ENCODE measurements around the gene GSX1.
"Not testable (repeated sequence)": the region's sequence is repeated elsewhere in the genome, so short reads cannot be mapped to it uniquely, and the experiment has no call there.

GSX1 gene

GRCh38 chr13:27794921-27795717 is 2.8 kb downstream of the GSX1 start:
- DNase-seq (ENCODE audit: low read depth) = no peak

DNA sequence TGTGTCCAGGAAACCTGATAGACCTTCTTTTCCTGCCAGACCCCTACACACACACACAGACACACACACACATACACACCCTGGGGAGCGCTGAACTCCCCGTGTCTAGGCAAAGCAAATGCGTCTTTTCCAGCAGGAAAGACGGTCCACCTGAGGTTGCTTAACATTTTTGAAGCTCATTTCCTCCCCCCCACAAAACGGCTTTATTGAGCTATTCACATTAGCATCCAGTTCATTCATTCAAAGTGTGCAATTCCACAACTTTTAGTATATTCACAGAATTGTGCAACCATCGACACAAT is 3.4 kb downstream of the GSX1 start:
- DNase-seq (ENCODE audit: low read depth) = no peak

GRCh38 chr13:27796544-27797227 is 4.4 kb downstream of the GSX1 start:
- DNase-seq (ENCODE audit: low read depth) = no peak

DNA sequence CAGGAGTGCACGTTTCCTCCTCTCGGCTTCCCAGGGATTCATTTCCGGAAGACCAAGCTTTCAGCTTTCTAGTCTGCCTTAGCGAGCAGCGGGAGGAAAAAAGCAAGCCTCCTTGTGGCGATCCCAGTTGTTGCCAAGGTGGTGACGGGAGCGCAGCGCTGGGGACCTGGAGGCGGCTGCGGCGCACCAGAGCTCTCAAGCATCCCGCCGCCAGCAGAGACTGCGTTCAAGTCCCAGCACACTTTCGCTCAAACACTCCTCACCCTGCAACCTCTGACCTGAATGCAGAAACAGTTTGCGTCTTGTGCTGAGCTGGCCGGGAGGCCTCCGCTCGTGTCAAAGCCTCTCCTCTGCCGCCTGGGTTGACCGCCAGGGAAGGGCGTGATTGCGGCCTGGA is 4.9 kb downstream of the GSX1 start:
- DNase-seq (ENCODE audit: low read depth) = no peak

DNA sequence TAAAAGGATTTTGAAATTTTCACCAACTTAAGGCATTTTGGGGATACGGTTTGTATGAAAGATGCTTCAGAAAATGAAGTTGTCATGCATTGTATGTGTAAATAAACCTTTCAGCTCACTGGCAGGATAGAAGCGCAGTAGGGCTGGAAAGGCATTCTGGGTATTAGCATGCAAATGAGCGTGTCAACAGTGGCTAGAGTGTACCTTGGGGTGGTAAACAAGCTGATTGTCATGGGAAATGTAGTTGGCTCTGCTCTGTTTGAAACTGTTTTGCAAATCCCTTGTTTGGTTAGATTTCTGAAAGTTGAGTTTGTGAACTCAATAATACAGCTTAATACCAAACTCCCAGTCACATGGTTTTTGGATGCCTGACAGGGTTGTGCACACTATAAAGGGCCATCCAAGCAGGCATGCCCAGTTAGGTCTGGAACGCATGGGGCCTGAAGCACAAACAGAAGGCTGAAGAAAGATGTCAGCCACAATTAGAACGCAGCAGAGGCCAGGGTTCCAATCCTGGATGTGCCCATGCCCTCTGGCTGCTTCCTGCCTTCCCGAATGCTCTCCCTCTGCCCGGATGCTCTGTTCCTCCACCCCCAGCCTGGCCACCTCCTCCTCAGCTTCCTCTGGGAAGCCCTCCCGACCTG is 14.6 kb downstream of the GSX1 start:
- no peak for DNase-seq (ENCODE audit: low read depth)

DNA sequence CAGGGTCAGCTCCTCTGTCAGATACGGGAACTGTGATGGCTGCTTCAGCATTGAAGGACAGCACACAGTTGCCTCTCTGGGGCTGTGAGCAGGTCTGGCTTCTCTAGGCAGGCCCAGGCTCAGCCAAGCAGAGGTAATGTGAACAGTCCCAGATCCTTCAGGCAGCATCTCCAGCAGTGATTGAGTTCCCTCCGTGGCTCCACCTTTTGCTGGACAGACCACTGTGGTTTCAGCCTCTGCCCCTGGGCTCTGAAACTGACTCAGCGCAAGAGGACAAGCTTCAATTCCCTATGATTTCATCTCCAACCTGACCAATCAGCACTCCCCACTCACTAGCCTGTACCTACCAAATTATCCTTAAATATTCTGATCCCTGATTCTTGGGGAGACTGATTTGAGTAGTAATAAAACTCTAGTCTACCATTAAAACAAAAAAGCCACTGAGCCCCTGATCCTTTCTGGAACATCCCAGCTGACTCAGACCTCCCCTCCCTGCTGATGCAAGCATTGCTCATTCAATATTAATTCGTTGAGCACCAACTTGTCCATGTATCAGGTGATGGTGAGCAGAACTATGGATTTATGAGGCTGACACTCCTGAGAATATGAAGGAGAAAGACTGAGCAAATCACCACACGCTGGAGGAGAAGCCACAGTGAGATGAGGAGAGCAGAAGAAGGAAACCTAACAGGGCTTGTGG is 16.7 kb downstream of the GSX1 start:
- no peak for DNase-seq (ENCODE audit: low read depth)

GRCh38 chr13:27810009-27810408 is 17.7 kb downstream of the GSX1 start:
- DNase-seq (ENCODE audit: low read depth) = no peak

- no peak for DNase-seq (ENCODE audit: low read depth)
These were observed 18.2 kb downstream of the GSX1 start for GRCh38 chr13:27810461-27810860.

GRCh38 chr13:27813826-27814225 is 21.5 kb downstream of the GSX1 start:
- DNase-seq (ENCODE audit: low read depth) = no peak

- DNase-seq (ENCODE audit: low read depth) = not testable (repeated sequence)
These were observed 25.5 kb downstream of the GSX1 start for GRCh38 chr13:27817832-27818231.

- no peak for DNase-seq (ENCODE audit: low read depth)
These were observed 28.5 kb downstream of the GSX1 start for GRCh38 chr13:27820524-27821482.

DNA sequence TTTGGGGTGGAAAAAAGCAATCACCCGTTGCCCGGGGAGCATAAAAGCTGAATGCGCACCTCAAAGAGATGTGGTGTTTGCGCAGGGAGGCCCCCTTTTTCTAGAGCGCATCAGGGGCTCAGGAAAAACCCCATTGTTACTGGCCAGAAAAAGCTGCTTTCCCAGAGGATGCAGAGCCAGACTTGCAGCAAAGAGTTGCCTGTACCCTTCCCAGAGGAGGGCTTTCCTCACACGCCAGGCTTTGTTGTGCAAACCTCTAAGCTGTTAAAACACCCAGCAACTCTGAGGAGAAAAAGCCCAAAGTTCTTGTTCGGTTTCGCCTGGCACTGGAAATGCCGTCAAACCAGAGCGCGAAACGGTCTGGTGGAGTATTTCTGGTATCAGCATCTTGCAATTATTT is 29.3 kb downstream of the GSX1 start:
- DNase-seq (ENCODE audit: low read depth) = no peak

DNA sequence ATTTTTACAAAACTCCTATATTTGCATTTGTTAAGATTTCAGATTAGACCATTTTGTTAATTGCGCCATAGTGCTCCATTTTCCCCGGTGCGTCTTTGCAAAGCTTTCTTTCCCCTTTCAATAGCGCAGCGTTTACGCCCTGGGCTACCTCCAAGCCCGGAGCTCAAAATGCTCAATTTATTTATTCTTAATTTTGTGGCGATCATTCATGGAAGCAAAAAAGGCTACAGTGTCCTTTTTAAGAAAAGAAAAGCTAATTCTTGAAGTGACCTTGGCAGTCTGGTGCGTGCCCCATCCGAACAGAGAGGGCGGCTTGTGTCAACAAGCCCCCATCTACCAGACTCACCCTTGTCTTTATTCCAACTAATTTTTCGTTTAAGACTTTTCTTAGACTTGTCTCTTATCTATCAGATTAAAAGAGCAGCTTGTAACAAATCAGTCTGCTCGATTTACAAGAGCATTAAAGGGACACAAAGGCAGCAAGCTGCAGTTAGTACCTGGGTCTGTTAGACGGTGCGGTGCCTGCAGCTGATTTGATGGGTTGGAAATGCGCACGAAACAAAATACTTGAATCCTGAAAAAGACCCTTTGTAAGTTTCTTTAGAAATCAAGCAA is 30.1 kb downstream of the GSX1 start:
- no peak for DNase-seq (ENCODE audit: low read depth)

- no peak for DNase-seq (ENCODE audit: low read depth)
These were observed 30.6 kb downstream of the GSX1 start for GRCh38 chr13:27822873-27823311.

- DNase-seq (ENCODE audit: low read depth) = no peak
These were observed 31.8 kb downstream of the GSX1 start for GRCh38 chr13:27824121-27824520.

GRCh38 chr13:27825072-27825471 is 32.8 kb downstream of the GSX1 start:
- no peak for DNase-seq (ENCODE audit: low read depth)

- DNase-seq (ENCODE audit: low read depth) = peak; percentile 21
These were observed 34.4 kb downstream of the GSX1 start for GRCh38 chr13:27826379-27827353.

DNA sequence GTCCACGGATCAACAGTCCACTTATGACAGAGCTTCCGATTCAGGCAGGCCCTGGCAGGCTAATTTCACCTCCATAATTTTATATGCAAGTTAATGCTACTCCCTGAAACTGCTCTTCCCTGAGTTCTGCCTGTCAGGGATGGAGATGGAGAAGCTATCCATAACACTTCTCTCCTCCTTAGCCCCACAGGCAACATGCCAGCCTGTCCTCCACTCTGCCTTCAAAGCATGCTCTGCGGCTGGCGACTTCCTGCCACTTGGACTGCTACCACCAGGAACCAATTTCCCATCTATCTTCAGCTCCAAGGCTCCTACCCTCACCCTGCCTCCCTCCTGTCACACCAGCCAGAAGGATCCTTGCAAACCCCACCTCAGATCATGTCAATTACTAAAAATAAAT is 35.4 kb downstream of the GSX1 start:
- DNase-seq (ENCODE audit: low read depth) = no peak

- peak; percentile 30 for DNase-seq (ENCODE audit: low read depth)
These were observed 37.7 kb downstream of the GSX1 start for GRCh38 chr13:27830010-27830409.

DNA sequence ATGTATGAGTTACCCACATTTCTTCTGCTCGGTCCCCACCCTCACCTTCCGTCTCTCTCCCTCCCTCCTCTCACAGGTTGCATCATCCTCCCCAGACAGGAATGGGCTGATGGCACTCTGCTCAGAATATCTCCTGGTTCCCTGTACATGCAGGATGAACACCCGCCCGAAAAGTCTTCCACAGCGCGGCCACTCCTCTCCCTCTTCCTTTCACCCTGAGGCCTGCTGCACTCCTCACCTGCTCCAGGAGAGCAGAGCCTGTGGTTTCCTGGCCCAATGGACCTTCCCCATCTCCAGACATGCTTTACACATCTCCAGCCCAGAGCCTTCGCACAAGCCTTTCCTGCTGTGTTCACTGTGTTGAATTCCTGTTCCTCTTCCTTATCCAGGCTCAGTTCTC is 40.9 kb downstream of the GSX1 start:
- no peak for DNase-seq (ENCODE audit: low read depth)

Data from stimulated activated CD8-positive, alpha-beta memory T cell treated with anti-CD3 and anti-CD28 coated beads, Interleukin-12 subunit alpha, Interleukin-12 subunit beta, amount 100 ng/mL, for 4 hours (primary cell).